GM13976 (cell line): Measurements from ENCODE around the gene KRTAP5-5.

Experiments
- DNase-seq: peaks from one replicate; pipeline ENCODE4 v3.0.0; 2012; ENCODE audit warnings: low spot score
- in situ Hi-C: fragments of 300-500 bp; cut with MboI; formaldehyde crosslinking; loops from one replicate; pipeline ENCODE4 v1.12.0; 2022; ENCODE audit warnings: low sequenced_read_pairs, mixed read lengths, inconsistent platforms; ENCODE audit not compliant: unreplicated experiment
- TF ChIP-seq, protein P1 (sequence below): IDR thresholded peaks from 2 replicates; pipeline ENCODE4 v1.5.1; 2012; ENCODE audit warnings: borderline replicate concordance, mild to moderate bottlenecking; ENCODE audit not compliant: insufficient read depth; ENCODE audit errors: extremely low read depth, missing control alignments, control extremely low read depth

KRTAP5-5 gene

DNA sequence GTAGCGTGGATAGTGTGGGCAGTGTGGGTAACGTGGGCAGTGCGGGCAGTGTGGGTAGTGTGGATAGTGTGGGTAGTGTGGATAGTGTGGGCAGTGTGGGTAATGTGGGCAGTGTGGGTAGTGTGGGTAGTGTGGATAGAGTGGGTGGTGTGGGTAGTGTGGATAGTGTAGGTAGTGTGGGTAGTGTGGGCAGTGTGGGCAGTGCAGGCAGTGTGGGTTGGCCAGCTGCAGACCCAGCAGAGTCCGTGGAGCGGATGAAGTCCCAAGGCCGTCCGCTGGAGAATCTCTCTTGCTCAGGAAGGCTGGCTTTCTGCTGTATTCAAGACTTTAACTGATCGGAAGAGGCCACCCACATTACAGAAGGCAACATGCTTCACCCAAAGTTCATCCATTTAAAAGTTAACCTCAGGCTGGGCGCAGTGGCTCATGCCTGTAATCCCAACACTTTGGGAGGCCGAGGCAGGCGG lies 41.4 kb downstream of the KRTAP5-5 start:
- in situ Hi-C loops: loop anchor here (25.0 kb wide), 1 partner anchor 491 kb away; the partner anchor contains the start of genes INS and TH
- TF ChIP-seq, protein P1, sequence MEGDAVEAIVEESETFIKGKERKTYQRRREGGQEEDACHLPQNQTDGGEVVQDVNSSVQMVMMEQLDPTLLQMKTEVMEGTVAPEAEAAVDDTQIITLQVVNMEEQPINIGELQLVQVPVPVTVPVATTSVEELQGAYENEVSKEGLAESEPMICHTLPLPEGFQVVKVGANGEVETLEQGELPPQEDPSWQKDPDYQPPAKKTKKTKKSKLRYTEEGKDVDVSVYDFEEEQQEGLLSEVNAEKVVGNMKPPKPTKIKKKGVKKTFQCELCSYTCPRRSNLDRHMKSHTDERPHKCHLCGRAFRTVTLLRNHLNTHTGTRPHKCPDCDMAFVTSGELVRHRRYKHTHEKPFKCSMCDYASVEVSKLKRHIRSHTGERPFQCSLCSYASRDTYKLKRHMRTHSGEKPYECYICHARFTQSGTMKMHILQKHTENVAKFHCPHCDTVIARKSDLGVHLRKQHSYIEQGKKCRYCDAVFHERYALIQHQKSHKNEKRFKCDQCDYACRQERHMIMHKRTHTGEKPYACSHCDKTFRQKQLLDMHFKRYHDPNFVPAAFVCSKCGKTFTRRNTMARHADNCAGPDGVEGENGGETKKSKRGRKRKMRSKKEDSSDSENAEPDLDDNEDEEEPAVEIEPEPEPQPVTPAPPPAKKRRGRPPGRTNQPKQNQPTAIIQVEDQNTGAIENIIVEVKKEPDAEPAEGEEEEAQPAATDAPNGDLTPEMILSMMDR: no peak
- no peak for DNase-seq

DNA sequence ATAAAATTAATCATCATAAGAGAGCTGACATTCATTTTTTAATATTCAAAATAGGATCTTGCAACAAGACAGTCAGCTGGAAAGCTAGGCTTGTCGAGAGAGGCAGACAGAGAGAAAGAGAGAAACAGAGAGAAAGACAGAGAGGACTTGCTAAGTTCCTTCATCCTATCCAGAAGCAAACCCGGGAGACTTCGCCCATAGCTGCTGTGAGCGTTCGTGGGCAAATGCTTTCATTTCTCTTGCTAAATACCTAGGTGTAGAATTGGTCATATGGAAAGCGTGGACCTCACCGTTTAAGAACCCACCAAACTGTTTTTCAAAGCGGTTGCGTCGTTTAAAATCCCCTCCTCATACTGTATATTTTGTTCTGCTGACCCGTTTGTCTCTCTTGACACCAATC lies 42.1 kb downstream of the KRTAP5-5 start:
- in situ Hi-C loops: loop anchor here (25.0 kb wide), 1 partner anchor 491 kb away; the partner anchor contains the start of genes INS and TH
- TF ChIP-seq, protein P1: no peak
- no peak for DNase-seq

DNA sequence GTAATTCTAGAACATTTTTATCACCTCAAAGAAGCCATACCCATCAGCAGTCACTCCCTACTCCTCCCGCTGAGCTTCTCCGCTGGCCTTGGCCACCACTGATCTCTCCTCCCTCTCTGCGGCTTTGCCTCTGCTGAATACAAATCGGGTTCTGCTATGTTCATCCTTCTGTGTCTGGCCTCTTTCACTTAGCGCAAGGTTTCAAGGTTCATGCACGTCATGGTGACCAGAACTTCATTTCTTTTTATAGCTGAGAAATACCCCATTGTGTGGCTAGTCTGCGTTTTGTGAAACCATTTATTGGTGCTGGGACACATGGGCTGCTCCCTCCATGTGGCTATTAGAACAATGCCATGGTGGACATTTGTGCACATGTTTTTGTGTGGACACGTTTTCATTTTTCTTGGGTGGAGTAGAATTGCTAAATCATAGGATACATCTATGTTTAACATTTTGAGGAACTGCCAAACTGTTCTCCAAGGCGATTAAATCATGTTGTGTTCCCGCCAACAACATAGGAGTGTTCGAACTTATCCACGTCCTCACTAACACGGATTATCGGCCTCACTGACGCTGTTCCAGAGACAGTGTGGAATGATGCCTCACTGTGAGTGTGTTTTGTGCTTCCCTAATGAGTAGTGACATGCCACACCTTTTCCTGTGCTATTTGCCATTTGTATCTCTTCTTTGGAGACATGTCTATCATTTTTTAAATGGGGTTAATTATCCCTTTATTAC lies 43.2 kb downstream of the KRTAP5-5 start:
- TF ChIP-seq, protein P1: no peak
- in situ Hi-C loops: loop anchor here (25.0 kb wide), 1 partner anchor 490 kb away; the partner anchor contains the start of genes INS and TH
- no peak for DNase-seq

DNA sequence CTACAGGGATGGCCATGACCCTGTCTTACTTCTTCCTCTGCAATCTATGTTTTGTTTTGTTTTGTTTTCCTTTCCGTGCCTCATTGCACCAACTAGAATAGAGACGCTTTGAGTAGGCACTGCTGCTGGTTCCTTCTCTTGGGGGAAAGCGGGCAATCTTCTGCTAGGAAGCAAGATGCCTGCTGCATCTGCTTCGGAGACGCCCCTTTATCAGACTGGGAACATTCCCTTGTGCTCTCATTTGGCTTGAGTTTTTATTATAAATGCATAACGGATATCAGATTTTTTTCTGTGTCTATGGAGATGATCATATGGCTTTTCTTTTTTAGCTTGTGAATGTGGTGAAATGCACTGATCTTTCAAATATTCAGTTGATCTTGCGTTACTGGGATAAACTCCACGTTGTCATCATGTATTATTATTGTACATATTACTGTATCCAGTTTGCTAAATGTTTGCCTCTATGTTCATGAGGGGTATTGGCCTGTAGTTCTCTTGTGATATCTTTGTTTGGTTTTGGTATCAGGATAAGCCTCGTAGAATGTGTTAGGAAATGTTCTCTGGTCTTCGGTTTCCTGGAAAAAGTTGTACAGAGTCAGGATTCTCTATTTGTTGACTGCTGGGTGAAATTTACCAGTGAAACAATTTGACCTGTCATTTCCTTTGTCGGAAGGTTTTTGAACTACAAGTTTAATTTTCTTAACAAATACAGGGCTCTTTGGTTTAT lies 44.0 kb downstream of the KRTAP5-5 start:
- TF ChIP-seq, protein P1: no peak
- no peak for DNase-seq
- in situ Hi-C loops: loop anchor here (25.0 kb wide), 1 partner anchor 489 kb away; the partner anchor contains the start of genes INS and TH

DNA sequence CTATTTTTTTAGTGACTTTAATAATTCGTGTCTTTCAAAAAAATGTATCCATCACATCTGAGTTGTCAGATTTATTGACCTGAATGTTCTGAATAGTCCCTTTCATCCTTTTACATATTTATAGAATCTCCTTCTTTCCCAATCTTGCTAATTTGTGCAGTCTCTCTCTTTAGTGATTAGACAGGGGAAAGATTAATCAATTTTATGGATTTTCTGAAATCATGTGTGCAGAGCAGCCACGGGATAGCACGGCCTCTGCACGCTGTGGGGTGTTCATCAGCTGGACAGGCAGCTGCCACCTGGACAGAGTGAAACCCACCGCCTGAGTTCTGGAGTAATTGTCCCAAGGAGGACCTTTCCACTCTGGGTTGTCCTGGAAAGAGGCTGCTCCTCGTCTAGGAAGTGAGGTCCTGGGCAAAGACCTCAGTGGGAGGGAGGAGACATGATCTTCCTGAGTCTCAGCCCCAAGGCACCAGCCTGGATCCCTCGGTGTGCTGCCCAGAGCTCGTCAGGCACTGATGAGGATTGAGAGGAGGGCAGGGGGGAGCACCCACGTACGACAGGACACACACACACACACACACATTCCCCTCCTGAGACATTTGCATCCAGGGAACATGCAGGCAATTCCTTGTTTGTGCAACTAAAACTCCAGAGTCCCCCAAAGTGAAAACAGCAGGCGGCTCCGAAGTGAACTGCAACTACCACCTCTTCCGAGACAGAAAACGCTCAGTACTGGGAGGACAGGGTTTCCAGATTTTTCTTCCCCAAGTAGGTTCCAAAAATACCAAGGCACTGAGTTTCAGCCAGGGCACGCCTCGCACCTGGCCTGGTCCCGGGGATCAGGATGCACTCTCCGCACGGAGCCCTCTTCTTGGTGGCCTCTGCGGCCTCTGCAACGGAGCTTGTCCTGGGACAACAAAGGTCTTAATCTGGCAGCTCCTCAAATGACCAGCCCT lies 44.9 kb downstream of the KRTAP5-5 start:
- in situ Hi-C loops: loop anchor here (25.0 kb wide), 1 partner anchor 488 kb away; the partner anchor contains the start of genes INS and TH
- TF ChIP-seq, protein P1: no peak
- no peak for DNase-seq
